ENCODE measurements around the gene CXCL1. TPM values are rescaled to one million over a fixed set of nuclear protein-coding genes. Genes with fewer than 3 reads are reported as not detected.

The CXCL1 gene
- total RNA-seq, 4 donors from 2014 or later, result 0.89 to 1.6 (median 1.3) TPM

DNA sequence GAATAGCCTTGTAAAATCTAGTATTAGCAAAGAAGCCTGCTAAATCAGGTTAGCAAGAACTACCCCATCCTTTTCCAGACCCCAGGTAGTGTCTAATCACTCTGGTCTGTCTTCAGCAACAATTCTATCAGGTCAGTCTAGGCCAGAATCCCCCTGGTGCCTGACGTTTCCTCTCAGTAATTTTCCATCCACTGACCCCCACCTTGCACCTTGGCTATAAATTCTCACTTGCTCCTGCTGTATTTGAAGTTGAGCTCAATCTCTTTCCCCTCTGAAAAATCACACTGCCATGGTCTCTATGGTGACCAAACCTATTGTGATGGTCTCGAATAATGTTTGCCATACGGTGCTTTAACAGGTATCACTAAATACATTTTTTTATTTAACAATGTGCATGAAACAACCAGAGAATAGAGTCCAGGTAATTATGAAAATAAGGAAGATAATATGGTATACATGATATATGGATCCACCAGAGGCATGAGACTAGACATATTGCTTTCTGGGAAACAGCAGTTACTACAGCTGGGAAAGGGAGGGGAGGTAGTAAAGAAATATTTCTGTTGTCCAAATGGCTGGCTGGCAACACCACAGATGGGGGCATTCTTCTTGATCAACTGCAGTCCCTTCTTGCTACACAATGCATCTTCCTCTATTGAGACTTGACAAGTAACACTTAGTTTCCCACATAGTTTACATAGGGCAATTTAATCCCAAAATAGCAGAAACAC lies 33.8 kb downstream of the CXCL1 start:
- intact Hi-C loops (cut with DNase I; ENCODE audit: low total_unique reads), result no loop called here
- DNase-seq (ENCODE audit: low spot score in 2 of 2), result no peak
- TF ChIP-seq, protein P1, sequence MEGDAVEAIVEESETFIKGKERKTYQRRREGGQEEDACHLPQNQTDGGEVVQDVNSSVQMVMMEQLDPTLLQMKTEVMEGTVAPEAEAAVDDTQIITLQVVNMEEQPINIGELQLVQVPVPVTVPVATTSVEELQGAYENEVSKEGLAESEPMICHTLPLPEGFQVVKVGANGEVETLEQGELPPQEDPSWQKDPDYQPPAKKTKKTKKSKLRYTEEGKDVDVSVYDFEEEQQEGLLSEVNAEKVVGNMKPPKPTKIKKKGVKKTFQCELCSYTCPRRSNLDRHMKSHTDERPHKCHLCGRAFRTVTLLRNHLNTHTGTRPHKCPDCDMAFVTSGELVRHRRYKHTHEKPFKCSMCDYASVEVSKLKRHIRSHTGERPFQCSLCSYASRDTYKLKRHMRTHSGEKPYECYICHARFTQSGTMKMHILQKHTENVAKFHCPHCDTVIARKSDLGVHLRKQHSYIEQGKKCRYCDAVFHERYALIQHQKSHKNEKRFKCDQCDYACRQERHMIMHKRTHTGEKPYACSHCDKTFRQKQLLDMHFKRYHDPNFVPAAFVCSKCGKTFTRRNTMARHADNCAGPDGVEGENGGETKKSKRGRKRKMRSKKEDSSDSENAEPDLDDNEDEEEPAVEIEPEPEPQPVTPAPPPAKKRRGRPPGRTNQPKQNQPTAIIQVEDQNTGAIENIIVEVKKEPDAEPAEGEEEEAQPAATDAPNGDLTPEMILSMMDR (IDR thresholded peaks at IDR 0.05), result no peak
- 73 to 81% methylated on average over 3 of the region's 3 CpGs for WGBS, 2 donors
- H3K4me3 ChIP-seq (ENCODE audit: low read depth, poor library complexity, severe bottlenecking), result no peak overlapping the region

DNA sequence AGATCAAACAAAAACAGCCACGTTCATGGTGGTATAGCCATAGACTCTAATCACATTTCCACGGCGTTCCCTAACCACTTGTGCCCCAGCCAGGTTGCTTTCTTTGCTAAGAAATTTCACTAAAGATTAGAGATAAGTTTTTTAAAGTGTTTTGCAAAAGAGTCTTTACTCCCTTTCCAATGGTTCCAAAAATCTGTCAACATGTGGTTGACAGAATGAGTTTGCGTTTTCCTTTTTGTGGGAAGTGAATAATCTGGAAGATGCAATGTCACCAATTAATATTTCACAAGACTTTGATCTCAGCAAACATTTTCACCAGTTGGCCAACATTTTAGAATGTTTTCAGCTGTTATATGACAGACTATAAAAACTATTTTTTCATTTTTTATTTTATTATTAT lies 35.3 kb downstream of the CXCL1 start:
- no peak for DNase-seq (ENCODE audit: low spot score in 2 of 2)
- intact Hi-C loops (cut with DNase I; ENCODE audit: low total_unique reads), result no loop called here
- TF ChIP-seq POLR2A (IDR thresholded peaks at IDR 0.05), result no peak
- TF ChIP-seq, protein P1 (IDR thresholded peaks at IDR 0.05), result no peak
- H3K4me3 ChIP-seq (ENCODE audit: low read depth, poor library complexity, severe bottlenecking), result no peak overlapping the region
- 25 to 27% methylated on average over 4 of the region's 4 CpGs for WGBS, 2 donors

- intact Hi-C loops (cut with DNase I; ENCODE audit: low total_unique reads), result no loop called here
- TF ChIP-seq POLR2A (IDR thresholded peaks at IDR 0.05), result no peak
- TF ChIP-seq, protein P1 (IDR thresholded peaks at IDR 0.05), result no peak
- no peak for DNase-seq (ENCODE audit: low spot score in 2 of 2)
- no peak overlapping the region for H3K4me3 ChIP-seq (ENCODE audit: low read depth, poor library complexity, severe bottlenecking)
These were observed 39.8 kb downstream of the CXCL1 start for GRCh38 chr4:73908965-73909364.

GRCh38 chr4:73911746-73912145 lies 42.6 kb downstream of the CXCL1 start:
- TF ChIP-seq POLR2A (IDR thresholded peaks at IDR 0.05), result no peak
- TF ChIP-seq, protein P1 (IDR thresholded peaks at IDR 0.05), result no peak
- no peak overlapping the region for H3K4me3 ChIP-seq (ENCODE audit: low read depth, poor library complexity, severe bottlenecking)
- intact Hi-C loops (cut with DNase I; ENCODE audit: low total_unique reads), result no loop called here
- no peak for DNase-seq (ENCODE audit: low spot score in 2 of 2)

DNA sequence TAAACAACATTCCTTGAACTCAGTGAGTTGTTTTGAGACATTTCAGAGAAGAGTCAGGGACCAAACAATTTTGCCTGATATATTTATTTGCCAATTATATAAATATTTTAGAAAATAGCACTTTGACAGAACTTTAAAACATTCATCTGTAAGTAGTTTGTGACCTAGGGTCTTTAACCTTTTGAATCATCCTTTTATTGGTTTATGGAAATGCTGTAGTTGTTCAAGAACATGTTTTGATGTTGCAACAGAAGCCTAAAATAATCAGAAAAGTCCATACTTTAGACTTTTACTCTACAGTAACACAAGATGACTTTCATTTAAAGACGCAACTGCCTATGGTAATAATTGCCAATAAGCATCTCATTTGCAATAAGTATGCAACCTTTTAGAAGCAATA lies 43.0 kb downstream of the CXCL1 start:
- intact Hi-C loops (cut with DNase I; ENCODE audit: low total_unique reads), result no loop called here
- no peak for TF ChIP-seq POLR2A (IDR thresholded peaks at IDR 0.05)
- TF ChIP-seq, protein P1 (IDR thresholded peaks at IDR 0.05), result no peak
- no peak overlapping the region for H3K4me3 ChIP-seq (ENCODE audit: low read depth, poor library complexity, severe bottlenecking)
- WGBS, 2 donors, result 0% methylated on average over 1 of the region's 1 CpG
- no peak for DNase-seq (ENCODE audit: low spot score in 2 of 2)

DNA sequence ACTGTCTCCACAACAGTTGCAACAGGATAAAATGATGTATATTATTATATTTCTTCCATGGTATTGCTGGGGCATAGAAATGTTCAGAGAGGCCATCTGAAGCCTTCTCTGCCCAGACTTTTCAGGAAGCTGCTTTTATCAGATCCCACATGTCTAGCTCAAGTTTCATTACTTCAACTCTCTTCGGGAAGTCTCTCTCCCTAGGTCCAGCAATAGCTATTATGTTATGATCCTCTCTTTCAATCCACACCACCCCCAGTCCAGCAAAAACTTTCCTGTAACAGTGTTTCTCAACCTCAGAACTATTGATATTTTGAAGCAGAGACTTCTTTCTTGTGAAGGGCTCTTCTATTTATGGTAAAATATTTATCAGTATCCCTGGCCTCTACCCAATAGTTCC lies 44.9 kb downstream of the CXCL1 start:
- no peak for DNase-seq (ENCODE audit: low spot score in 2 of 2)
- intact Hi-C loops (cut with DNase I; ENCODE audit: low total_unique reads), result no loop called here
- no peak overlapping the region for H3K4me3 ChIP-seq (ENCODE audit: low read depth, poor library complexity, severe bottlenecking)
- TF ChIP-seq, protein P1 (IDR thresholded peaks at IDR 0.05), result no peak
- TF ChIP-seq POLR2A (IDR thresholded peaks at IDR 0.05), result no peak
- 68 to 83% methylated on average over 1 of the region's 1 CpG for WGBS, 2 donors

All from lower leg skin (tissue), 4 donors.